Measurements from ENCODE around the gene STAP1. TPM values are rescaled to one million over a fixed set of nuclear protein-coding genes. Genes with fewer than 3 reads are reported as not detected.
"Not testable (repeated sequence)": the region's sequence is repeated elsewhere in the genome, so short reads cannot be mapped to it uniquely, and the experiment has no call there.

Gene STAP1
- total RNA-seq, 1 donor: not detected

DNA sequence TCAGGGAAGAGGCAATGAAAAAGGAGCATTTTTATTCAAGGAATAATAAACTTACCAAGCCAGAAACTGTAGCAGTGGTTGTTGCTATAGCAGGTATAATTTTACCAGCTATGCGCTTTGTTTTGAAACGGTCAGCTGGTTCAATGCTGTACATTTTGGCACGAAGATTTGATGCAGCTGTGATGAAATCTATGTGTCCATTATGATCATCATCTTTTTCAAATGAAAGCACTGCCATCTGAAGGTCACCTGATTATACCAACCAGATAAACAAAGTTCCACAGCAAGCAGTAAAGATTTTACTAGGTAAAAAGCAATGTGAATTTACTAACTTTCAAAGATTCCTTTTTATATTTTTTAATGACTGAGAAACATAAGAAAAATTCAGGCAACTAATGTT is 66.4 kb downstream of the STAP1 start:
- no peak overlapping the region for H2AFZ ChIP-seq (ENCODE audit: low read length)
- H4K20me1 ChIP-seq (ENCODE audit: insufficient read depth, low read length): no peaks in the 10 kb centered on the region
- H3K9me3 ChIP-seq (ENCODE audit: low read depth, low read length): no peaks in the 10 kb centered on the region
- no peak overlapping the region for H3K4me3 ChIP-seq (ENCODE audit: insufficient read depth, low read length)
- H3K4me2 ChIP-seq (ENCODE audit: insufficient read depth, low read length): no peak overlapping the region
- H3K4me1 ChIP-seq (ENCODE audit: insufficient read depth, low read length): no peaks in the 10 kb centered on the region
- no peak for TF ChIP-seq CTCF (IDR thresholded peaks at IDR 0.05; ENCODE audit: extremely low read depth, low read depth, low read length)
- DNase-seq (ENCODE audit: insufficient read length, low spot score, missing footprints): no peak
- H3K27ac ChIP-seq (ENCODE audit: low read depth, low read length): no peak overlapping the region
- H3K27me3 ChIP-seq (ENCODE audit: insufficient read depth, low read length): no peaks in the 10 kb centered on the region
- H3K79me2 ChIP-seq (ENCODE audit: insufficient read depth, low read length): no peaks in the 10 kb centered on the region
- peaks cover 34% of the 10 kb centered on the region for H3K36me3 ChIP-seq (ENCODE audit: insufficient read depth, low read length)

GRCh38 chr4:67632492-67632891 is 74.0 kb downstream of the STAP1 start:
- Histone ChIP-seq H3K79me2 (ENCODE audit: insufficient read depth, low read length) (no peaks in the 10 kb centered on the region), H3K27me3 (ENCODE audit: insufficient read depth, low read length) (no peaks in the 10 kb centered on the region), H3K9me3 (ENCODE audit: low read depth, low read length) (no peaks in the 10 kb centered on the region), H3K4me2 (ENCODE audit: insufficient read depth, low read length) (no peak overlapping the region), H2AFZ (ENCODE audit: low read length) (no peak overlapping the region), H3K4me1 (ENCODE audit: insufficient read depth, low read length) (no peaks in the 10 kb centered on the region), H3K4me3 (ENCODE audit: insufficient read depth, low read length) (no peak overlapping the region), H3K36me3 (ENCODE audit: insufficient read depth, low read length) (peaks cover 35% of the 10 kb centered on the region), H4K20me1 (ENCODE audit: insufficient read depth, low read length) (no peaks in the 10 kb centered on the region), H3K27ac (ENCODE audit: low read depth, low read length) (no peak overlapping the region)
- no peak for DNase-seq (ENCODE audit: insufficient read length, low spot score, missing footprints)
- no peak for TF ChIP-seq CTCF (IDR thresholded peaks at IDR 0.05; ENCODE audit: extremely low read depth, low read depth, low read length)

- Histone ChIP-seq H3K79me2 (ENCODE audit: insufficient read depth, low read length) (no peaks in the 10 kb centered on the region), H3K4me3 (ENCODE audit: insufficient read depth, low read length) (no peak overlapping the region), H3K27me3 (ENCODE audit: insufficient read depth, low read length) (no peaks in the 10 kb centered on the region), H3K27ac (ENCODE audit: low read depth, low read length) (no peak overlapping the region), H4K20me1 (ENCODE audit: insufficient read depth, low read length) (no peaks in the 10 kb centered on the region), H3K4me2 (ENCODE audit: insufficient read depth, low read length) (no peak overlapping the region), H2AFZ (ENCODE audit: low read length) (no peak overlapping the region), H3K9me3 (ENCODE audit: low read depth, low read length) (no peaks in the 10 kb centered on the region), H3K36me3 (ENCODE audit: insufficient read depth, low read length) (peaks cover 47% of the 10 kb centered on the region), H3K4me1 (ENCODE audit: insufficient read depth, low read length) (no peaks in the 10 kb centered on the region)
- DNase-seq (ENCODE audit: insufficient read length, low spot score, missing footprints): peak; percentile 60
- no peak for TF ChIP-seq CTCF (IDR thresholded peaks at IDR 0.05; ENCODE audit: extremely low read depth, low read depth, low read length)
These were observed 76.2 kb downstream of the STAP1 start for GRCh38 chr4:67634741-67635140.

DNA sequence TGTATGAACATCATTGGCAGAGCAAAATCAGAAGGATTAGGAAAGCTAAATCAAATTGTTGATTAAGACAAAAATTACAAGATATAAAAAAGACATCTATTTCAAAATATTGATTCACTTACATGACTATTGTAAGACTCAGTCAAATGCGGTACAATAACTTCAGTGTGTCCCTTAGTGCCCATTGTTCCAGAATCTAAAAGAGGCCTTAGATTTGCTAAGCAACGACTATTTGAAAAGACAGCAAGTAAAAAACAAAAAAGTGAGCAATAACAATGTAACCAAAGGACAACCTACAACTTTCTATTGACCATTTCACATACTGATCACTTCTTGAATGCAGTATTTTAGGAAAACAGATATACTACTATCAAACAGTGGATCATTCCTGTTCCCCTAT is 76.8 kb downstream of the STAP1 start:
- Histone ChIP-seq H3K4me1 (ENCODE audit: insufficient read depth, low read length) (no peaks in the 10 kb centered on the region), H4K20me1 (ENCODE audit: insufficient read depth, low read length) (no peaks in the 10 kb centered on the region), H3K4me2 (ENCODE audit: insufficient read depth, low read length) (no peak overlapping the region), H3K36me3 (ENCODE audit: insufficient read depth, low read length) (peaks cover 47% of the 10 kb centered on the region), H3K27ac (ENCODE audit: low read depth, low read length) (no peak overlapping the region), H3K9me3 (ENCODE audit: low read depth, low read length) (no peaks in the 10 kb centered on the region), H3K27me3 (ENCODE audit: insufficient read depth, low read length) (no peaks in the 10 kb centered on the region), H2AFZ (ENCODE audit: low read length) (no peak overlapping the region), H3K79me2 (ENCODE audit: insufficient read depth, low read length) (no peaks in the 10 kb centered on the region), H3K4me3 (ENCODE audit: insufficient read depth, low read length) (no peak overlapping the region)
- no peak for DNase-seq (ENCODE audit: insufficient read length, low spot score, missing footprints)
- no peak for TF ChIP-seq CTCF (IDR thresholded peaks at IDR 0.05; ENCODE audit: extremely low read depth, low read depth, low read length)

GRCh38 chr4:67636978-67637377 is 78.5 kb downstream of the STAP1 start:
- not testable (repeated sequence) for H2AFZ ChIP-seq (ENCODE audit: low read length); H3K79me2 ChIP-seq (ENCODE audit: insufficient read depth, low read length); H4K20me1 ChIP-seq (ENCODE audit: insufficient read depth, low read length); H3K9me3 ChIP-seq (ENCODE audit: low read depth, low read length); H3K27ac ChIP-seq (ENCODE audit: low read depth, low read length); H3K4me3 ChIP-seq (ENCODE audit: insufficient read depth, low read length); H3K4me1 ChIP-seq (ENCODE audit: insufficient read depth, low read length); H3K4me2 ChIP-seq (ENCODE audit: insufficient read depth, low read length); DNase-seq (ENCODE audit: insufficient read length, low spot score, missing footprints); H3K27me3 ChIP-seq (ENCODE audit: insufficient read depth, low read length)
- H3K36me3 ChIP-seq (ENCODE audit: insufficient read depth, low read length): peaks cover 32% of the 10 kb centered on the region
